Breast epithelium (tissue), 4 donors: Measurements from ENCODE around the gene NUDT13. TPM values are rescaled to one million over a fixed set of nuclear protein-coding genes. Genes with fewer than 3 reads are reported as not detected.

ENCODE experiments used
- DNase-seq, 2 donors: peaks; one replicate each; pipeline ENCODE4 v3.0.0-alpha.2; 2019; ENCODE audit warnings: low spot score in 2 of 2
- H3K27ac ChIP-seq, 2 donors: fragments of 200-600 bp; sonication (generic) in 1 of 2; one replicate each; pipeline ENCODE4 v1.5.1; 2016 to 2019; ENCODE audit warnings: mild to moderate bottlenecking in 1 of 2
- H3K27me3 ChIP-seq, 2 donors: fragments of 200-600 bp; sonication (generic) in 1 of 2; one replicate each; pipeline versions ENCODE4 v1.5.1 to v1.6.0; 2017 to 2019; ENCODE audit warnings: control low read depth in 1 of 2, mild to moderate bottlenecking in 1 of 2
- H3K36me3 ChIP-seq: fragments of 200-600 bp; one replicate; pipeline ENCODE4 v1.5.1; 2019
- H3K4me1 ChIP-seq, 2 donors: fragments of 200-600 bp; sonication (generic); one replicate each; pipeline ENCODE4 v1.5.1; 2016 to 2019; ENCODE audit warnings: control low read depth in 1 of 2
- H3K4me3 ChIP-seq, 3 donors: fragments of 200-600 bp; sonication (generic); 1 replicate in 2 of 3; 2 replicates in 1 of 3; pipeline ENCODE4 v1.5.1; 2016 to 2019; ENCODE audit warnings: mild to moderate bottlenecking in 3 of 3, moderate library complexity in 2 of 3
- H3K9me3 ChIP-seq, 2 donors: fragments of 200-600 bp; sonication (generic) in 1 of 2; one replicate each; pipeline ENCODE4 v1.5.1; 2016 to 2019; ENCODE audit warnings: control low read depth in 1 of 2
- CTCF ChIP-seq, 3 donors: fragments of 450-650 bp; IDR thresholded peaks; one replicate each; pipeline ENCODE4 v1.5.1; 2016 to 2017; ENCODE audit warnings: antibody characterized with exemption in 3 of 3, mild to moderate bottlenecking in 3 of 3, moderate library complexity in 3 of 3
- POLR2A ChIP-seq: fragments of 450-650 bp; IDR thresholded peaks from one replicate; pipeline ENCODE4 v1.6.1; 2016; ENCODE audit warnings: antibody characterized with exemption, mild to moderate bottlenecking, moderate library complexity
- POLR2AphosphoS5 ChIP-seq, 3 donors: sonication (generic); formaldehyde crosslinking; IDR thresholded peaks; one replicate each; pipeline ENCODE4 v1.6.1; 2017; ENCODE audit warnings: antibody characterized with exemption in 3 of 3
- intact Hi-C: fragments of 100-400 bp; cut with DNase I; formaldehyde crosslinking; loops from one replicate; pipeline ENCODE4 v1.15.1; 2023; ENCODE audit warnings: low total_unique reads
- total RNA-seq, 3 donors: library from RNA; depleted of rRNA; stranded (reverse); fragments of >200 nt; gene quantifications; one replicate each; pipeline ENCODE4 v1.1.0, GENCODE V29; 2016

NUDT13 gene
- total RNA-seq, 3 donors from 2014 or later, result 1.9 to 4.2 (median 2.6) TPM

GRCh38 chr10:73152009-73152408 is 41.8 kb downstream of the NUDT13 start:
- Histone ChIP-seq H3K9me3 (no peaks in the 10 kb centered on the region), H3K4me3 (no peak overlapping the region), H3K36me3 (peaks cover 7% of the 10 kb centered on the region), H3K27ac (no peak overlapping the region), H3K27me3 (no peaks in the 10 kb centered on the region), H3K4me1 (no peaks in the 10 kb centered on the region)
- intact Hi-C loops, result no loop called here
- no peak for DNase-seq
- TF ChIP-seq POLR2A (no peak), CTCF (IDR thresholded peaks at IDR 0.05) (no peak), POLR2AphosphoS5 (IDR thresholded peaks at IDR 0.05) (no peak)

- H3K9me3 ChIP-seq, result no peaks in the 10 kb centered on the region
- H3K27ac ChIP-seq, result no peak overlapping the region
- TF ChIP-seq POLR2A (no peak), CTCF (IDR thresholded peaks at IDR 0.05) (no peak), POLR2AphosphoS5 (IDR thresholded peaks at IDR 0.05) (no peak)
- H3K36me3 ChIP-seq, result peaks cover 7% of the 10 kb centered on the region
- H3K4me3 ChIP-seq, result no peak overlapping the region
- no peak for DNase-seq
- no peaks in the 10 kb centered on the region for H3K27me3 ChIP-seq
- no peaks in the 10 kb centered on the region for H3K4me1 ChIP-seq
- intact Hi-C loops, result no loop called here
Measured at GRCh38 chr10:73156054-73156453, 45.8 kb downstream of the NUDT13 start.

- DNase-seq, result peak in 1 of 2 donors; percentile 58
- no peak overlapping the region for H3K27ac ChIP-seq
- TF ChIP-seq CTCF (IDR thresholded peaks at IDR 0.05), result peak; percentile 40 to 68 (median 61)
- TF ChIP-seq POLR2A, result no peak
- no peak for TF ChIP-seq POLR2AphosphoS5 (IDR thresholded peaks at IDR 0.05)
- H3K4me3 ChIP-seq, result no peak overlapping the region
- H3K27me3 ChIP-seq, result no peaks in the 10 kb centered on the region
- intact Hi-C loops, result no loop called here
- H3K9me3 ChIP-seq, result no peaks in the 10 kb centered on the region
- H3K4me1 ChIP-seq, result no peaks in the 10 kb centered on the region
- H3K36me3 ChIP-seq, result peaks cover 7% of the 10 kb centered on the region
Measured at GRCh38 chr10:73159038-73159648, 48.9 kb downstream of the NUDT13 start.

- intact Hi-C loops, result no loop called here
Measured at GRCh38 chr10:73161079-73161478, 50.8 kb downstream of the NUDT13 start.

More at GRCh38 chr10:73161079-73161478, 50.8 kb downstream of the NUDT13 start:
- Histone ChIP-seq H3K9me3 (no peaks in the 10 kb centered on the region), H3K27me3 (no peaks in the 10 kb centered on the region), H3K36me3 (peaks cover 4% of the 10 kb centered on the region), H3K4me1 (no peaks in the 10 kb centered on the region), H3K4me3 (no peak overlapping the region), H3K27ac (no peak overlapping the region)
- TF ChIP-seq CTCF (IDR thresholded peaks at IDR 0.05), result no peak
- TF ChIP-seq POLR2A, result no peak
- no peak for TF ChIP-seq POLR2AphosphoS5 (IDR thresholded peaks at IDR 0.05)
- DNase-seq, result no peak
